ENCODE data around the gene BNC2.

DNA sequence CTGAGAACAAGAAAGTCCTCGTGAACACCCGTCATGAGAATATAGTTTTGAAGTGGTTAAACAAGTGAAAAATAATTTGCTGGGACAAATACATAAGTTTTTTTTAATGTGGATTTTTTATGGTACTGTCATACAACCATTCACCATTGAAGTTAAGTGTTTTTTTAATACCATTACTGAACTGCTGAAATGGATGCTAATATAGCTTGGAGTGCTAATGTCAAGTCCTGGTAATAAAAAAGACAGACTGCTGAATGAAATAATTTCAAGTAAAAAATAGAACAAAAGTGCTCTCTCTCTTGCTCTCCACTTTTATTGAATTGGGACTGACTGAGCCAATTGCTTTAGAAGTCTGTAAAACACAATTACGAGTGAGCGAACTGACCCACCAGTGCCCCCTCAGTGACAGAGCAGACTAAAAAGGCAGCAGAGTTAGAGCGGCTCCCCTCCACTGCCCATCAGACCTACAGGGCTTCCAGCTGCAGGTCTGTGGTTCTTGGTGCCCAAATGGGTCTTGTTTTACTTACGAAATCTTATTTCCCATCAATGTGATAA, 442.5 kb downstream of the BNC2 start:
- no peak for TF ChIP-seq EZH2 (IDR thresholded peaks at IDR 0.05; ENCODE audit: borderline replicate concordance)
- no peak for TF ChIP-seq CTCF (IDR thresholded peaks at IDR 0.05; ENCODE audit: poor library complexity)
- TF ChIP-seq EZH2phosphoT487 (IDR thresholded peaks at IDR 0.05; ENCODE audit: low read depth, severe bottlenecking, unreplicated experiment): no peak
